IMR-90 (cell line): Measurements from ENCODE around the gene PINLYP. TPM values are rescaled to one million over a fixed set of nuclear protein-coding genes. Genes with fewer than 3 reads are reported as not detected.
A peak's percentile ranks its signal among the peaks of the same experiment; 100 is the strongest.

Source experiments
- ATAC-seq: fragments of 200-7000 bp; cut with Tn5 transposase; 2 replicates; pipeline ENCODE4 v1.9.1; 2020; ENCODE audit warnings: low read depth, mild to moderate bottlenecking, moderate library complexity
- BruUV-seq: library from RNA; stranded (reverse); fragments of 400-500 nt; replicated peaks from 2 replicates; lab custom pipeline; 2021; lab: Mats Ljungman, UMichigan
- CTCF ChIA-PET: fragments of 300-600 bp; formaldehyde crosslinking; extraction: SDS; loops from one replicate; lab custom pipeline; 2021; ENCODE audit warnings: antibody characterized with exemption; lab: Yijun Ruan, JAX
- POLR2A ChIA-PET: fragments of 300-600 bp; sonication (Branson Sonifier 250); formaldehyde crosslinking; loops from one replicate; lab custom pipeline; 2022; ENCODE audit warnings: antibody characterized with exemption; ENCODE audit not compliant: unreplicated experiment; lab: Charles Lee
- DNase-seq: peaks from one replicate; pipeline ENCODE4 v3.0.0; 2013
- H2AFZ ChIP-seq: replicated peaks from 2 replicates; pipeline ENCODE3; 2013; ENCODE audit warnings: low read length, mild to moderate bottlenecking; ENCODE audit not compliant: poor library complexity
- H2AK5ac ChIP-seq: 2 replicates; pipeline ENCODE4 v1.6.1; 2013; ENCODE audit warnings: low read depth, low read length, inconsistent platforms
- H2AK9ac ChIP-seq: replicated peaks from 2 replicates; pipeline ENCODE3; 2013; ENCODE audit warnings: mild to moderate bottlenecking, low read depth, low read length, moderate library complexity; ENCODE audit not compliant: poor library complexity
- H2BK120ac ChIP-seq: 2 replicates; pipeline ENCODE4 v1.6.1; 2013; ENCODE audit warnings: low read depth, low read length, inconsistent platforms
- H2BK15ac ChIP-seq: 3 replicates; pipeline ENCODE4 v1.6.1; 2013; ENCODE audit warnings: low read depth, low read length, inconsistent platforms
- H2BK20ac ChIP-seq: 2 replicates; pipeline ENCODE4 v1.6.1; 2013; ENCODE audit warnings: low read depth, mild to moderate bottlenecking, inconsistent platforms, low read length, moderate library complexity
- H2BK5ac ChIP-seq: 2 replicates; pipeline ENCODE4 v1.6.1; 2013; ENCODE audit warnings: mild to moderate bottlenecking, low read depth, low read length, inconsistent platforms; ENCODE audit not compliant: poor library complexity, severe bottlenecking
- H3K14ac ChIP-seq: replicated peaks from 2 replicates; pipeline ENCODE4 v1.6.1; 2013; ENCODE audit warnings: low read depth, low read length, inconsistent platforms
- H3K18ac ChIP-seq: 2 replicates; pipeline ENCODE4 v1.6.1; 2013; ENCODE audit warnings: low read depth, low read length, control low read depth
- H3K23ac ChIP-seq: 2 replicates; pipeline ENCODE4 v1.6.1; 2013; ENCODE audit warnings: low read depth, low read length, inconsistent platforms
- H3K27ac ChIP-seq: 2 replicates; pipeline ENCODE4 v1.5.1; 2013; ENCODE audit warnings: mild to moderate bottlenecking, control low read depth, low read length; ENCODE audit not compliant: insufficient read depth
- H3K27me3 ChIP-seq: 2 replicates; pipeline ENCODE4 v1.6.1; 2013; ENCODE audit warnings: low read length; ENCODE audit not compliant: control insufficient read depth, insufficient read depth
- H3K36me3 ChIP-seq: 2 replicates; pipeline ENCODE4 v1.6.1; 2013; ENCODE audit warnings: low read length, mixed read lengths; ENCODE audit not compliant: control insufficient read depth, insufficient read depth
- H3K4ac ChIP-seq: 2 replicates; pipeline ENCODE4 v1.6.1; 2013; ENCODE audit warnings: low read depth, low read length, inconsistent platforms
- H3K4me1 ChIP-seq: 2 replicates; pipeline ENCODE4 v1.6.1; 2013; ENCODE audit warnings: low read length, mixed read lengths; ENCODE audit not compliant: control insufficient read depth, insufficient read depth
- H3K4me2 ChIP-seq: 2 replicates; pipeline ENCODE4 v1.6.1; 2013; ENCODE audit warnings: low read depth, mild to moderate bottlenecking, control low read depth, low read length, moderate library complexity
- H3K4me3 ChIP-seq: 2 replicates; pipeline ENCODE4 v1.5.1; 2013; ENCODE audit warnings: low read depth, mild to moderate bottlenecking, control low read depth, low read length, moderate library complexity; ENCODE audit not compliant: insufficient read depth
- H3K56ac ChIP-seq: 2 replicates; pipeline ENCODE4 v1.6.1; 2013; ENCODE audit warnings: low read length, inconsistent platforms; ENCODE audit not compliant: insufficient read depth; ENCODE audit errors: extremely low read depth
- H3K79me1 ChIP-seq, 2 experiments: 2 replicates each; pipeline ENCODE4 v1.6.1; 2013; ENCODE audit warnings: low read length in 2 of 2, inconsistent platforms in 1 of 2, low read depth in 1 of 2
- H3K9ac ChIP-seq: 2 replicates; pipeline ENCODE4 v1.6.1; 2013; ENCODE audit warnings: low read depth, low read length, control low read depth
- H3K9me1 ChIP-seq: 2 replicates; pipeline ENCODE4 v1.6.1; 2013; ENCODE audit warnings: low read length, inconsistent platforms; ENCODE audit not compliant: insufficient read depth
- H3K9me3 ChIP-seq: 2 replicates; pipeline ENCODE4 v1.6.1; 2013; ENCODE audit warnings: low read length; ENCODE audit not compliant: control insufficient read depth, insufficient read depth
- H4K20me1 ChIP-seq: 2 replicates; pipeline ENCODE4 v1.6.1; 2013; ENCODE audit warnings: low read length, inconsistent platforms; ENCODE audit not compliant: insufficient read depth
- H4K5ac ChIP-seq: 2 replicates; pipeline ENCODE4 v1.6.1; 2013; ENCODE audit warnings: mild to moderate bottlenecking, low read depth, low read length, control low read depth
- H4K8ac ChIP-seq, 2 experiments: 2 replicates each; pipeline ENCODE4 v1.6.1; 2013; ENCODE audit warnings: low read depth in 2 of 2, low read length in 2 of 2, control low read depth in 1 of 2, inconsistent platforms in 1 of 2
- H4K91ac ChIP-seq: 2 replicates; pipeline ENCODE4 v1.6.1; 2013; ENCODE audit warnings: low read depth, low read length, inconsistent platforms; ENCODE audit not compliant: insufficient read depth
- BHLHE40 ChIP-seq: fragments of 150-350 bp; IDR thresholded peaks from 2 replicates; pipeline ENCODE4 v1.6.1; 2016; ENCODE audit warnings: mild to moderate bottlenecking, low read depth, low read length
- CEBPB ChIP-seq: IDR thresholded peaks from 2 replicates; pipeline ENCODE4 v1.6.1; 2012; ENCODE audit warnings: low read depth, low read length, improper control_type of control experiment
- CHD1 ChIP-seq: IDR thresholded peaks from 2 replicates; pipeline ENCODE4 v1.6.1; 2012; ENCODE audit warnings: low read depth, low read length, improper control_type of control experiment
- CTCF ChIP-seq: conservative IDR thresholded peaks from 2 replicates; pipeline ENCODE4 v1.5.1; 2012; ENCODE audit warnings: mild to moderate bottlenecking, low read depth, low read length, improper control_type of control experiment
- ELK1 ChIP-seq: fragments of 150-350 bp; IDR thresholded peaks from 2 replicates; pipeline ENCODE4 v1.6.1; 2016; ENCODE audit warnings: low read depth, mild to moderate bottlenecking, low read length, moderate library complexity, borderline replicate concordance
- FOS ChIP-seq: fragments of 150-350 bp; IDR thresholded peaks from 2 replicates; pipeline ENCODE4 v1.6.1; 2016; ENCODE audit warnings: low read depth, low read length
- MAFK ChIP-seq: IDR thresholded peaks from 2 replicates; pipeline ENCODE4 v1.6.1; 2012; ENCODE audit warnings: low read depth, low read length, improper control_type of control experiment
- MAZ ChIP-seq: IDR thresholded peaks from 2 replicates; pipeline ENCODE4 v1.6.1; 2012; ENCODE audit warnings: low read depth, mild to moderate bottlenecking, low read length, improper control_type of control experiment, moderate library complexity, borderline replicate concordance
- MXI1 ChIP-seq: IDR thresholded peaks from 2 replicates; pipeline ENCODE4 v1.6.1; 2012; ENCODE audit warnings: low read depth, mild to moderate bottlenecking, low read length, moderate library complexity, borderline replicate concordance
- NFE2L2 ChIP-seq: fragments of 150-350 bp; IDR thresholded peaks from 2 replicates; pipeline ENCODE4 v1.6.1; 2016; ENCODE audit warnings: low read depth, mild to moderate bottlenecking, low read length
- POLR2A ChIP-seq: IDR thresholded peaks from 2 replicates; pipeline ENCODE4 v1.6.1; 2012; ENCODE audit warnings: mild to moderate bottlenecking, low read depth, low read length
- RAD21 ChIP-seq: IDR thresholded peaks from 2 replicates; pipeline ENCODE4 v1.6.1; 2012; ENCODE audit warnings: low read length, improper control_type of control experiment
- RCOR1 ChIP-seq: IDR thresholded peaks from 2 replicates; pipeline ENCODE4 v1.6.1; 2012; ENCODE audit warnings: mild to moderate bottlenecking, low read length, improper control_type of control experiment; ENCODE audit not compliant: insufficient replicate concordance
- RFX5 ChIP-seq: IDR thresholded peaks from 2 replicates; pipeline ENCODE4 v1.8.0; 2012; ENCODE audit warnings: low read depth, mild to moderate bottlenecking, low read length, moderate library complexity
- SMC3 ChIP-seq: fragments of 150-350 bp; IDR thresholded peaks from 2 replicates; pipeline ENCODE4 v1.6.1; 2016; ENCODE audit warnings: low read depth, mild to moderate bottlenecking, antibody characterized with exemption, low read length, moderate library complexity
- USF2 ChIP-seq: fragments of 150-350 bp; IDR thresholded peaks from 2 replicates; pipeline ENCODE4 v1.6.1; 2017; ENCODE audit warnings: mild to moderate bottlenecking, antibody characterized with exemption, low read length, low read depth
- WGBS, 2 experiments: methylation state at CpG; one replicate each; pipeline versions ENCODE4 v1.1.5 to v1.1.7; 2013; ENCODE audit warnings: missing lambda C conversion rate in 2 of 2; ENCODE audit not compliant: insufficient read length in 1 of 2; ENCODE audit errors: extremely low coverage in 2 of 2; 5-methylcytosine and 5-hydroxymethylcytosine counted together
- dilution Hi-C: fragments of 300-500 bp; cut with HindIII; formaldehyde crosslinking; loops from one replicate; pipeline ENCODE4 v1.14.3; 2018; ENCODE audit warnings: low sequenced_read_pairs; ENCODE audit not compliant: unreplicated experiment
- in situ Hi-C: fragments of 300-500 bp; cut with MboI; formaldehyde crosslinking; loops from 3 replicates; pipeline ENCODE4 v1.14.3; 2019; ENCODE audit warnings: low sequenced_read_pairs, inconsistent platforms, mixed read lengths
- intact Hi-C: fragments of 100-400 bp; cut with micrococcal nuclease; formaldehyde crosslinking; loops from 2 replicates; pipeline ENCODE4 v1.10.0; 2022
- polyA plus RNA-seq, 3 experiments: library from polyadenylated mRNA; depleted of rRNA; stranded (reverse); fragments of >200 nt; gene quantifications; 2 replicates each; pipeline ENCODE4 v1.2.3, GENCODE V29; 2012; ENCODE audit warnings: low replicate concordance in 1 of 3
- total RNA-seq: library from RNA; depleted of rRNA; stranded (reverse); fragments of >200 nt; gene quantifications from 2 replicates; pipeline ENCODE4 v1.2.3, GENCODE V29; 2012

PINLYP gene
- total and polyA plus RNA-seq, 2 of the 4 experiments (the other 2 are of a cell fraction): 0.54 to 1.4 TPM

GRCh38 chr19:43555185-43555770 is 20.3 kb upstream of the PINLYP start:
- no peak overlapping the region for H2BK20ac ChIP-seq
- no peak overlapping the region for H3K14ac ChIP-seq
- H3K79me1 ChIP-seq: peaks cover 7 to 15% of the 10 kb centered on the region in 2 experiments
- ATAC-seq (peak; percentile 91), DNase-seq (peak; percentile 66)
- no peak overlapping the region for H2BK120ac ChIP-seq
- H3K23ac ChIP-seq: no peak overlapping the region
- peaks cover 2% of the 10 kb centered on the region; the same call in 1 of the 2 replicates for H3K4me1 ChIP-seq
- CTCF ChIA-PET: interaction anchor here (0.8 to 3.4 kb wide), 6 partner anchors 12 to 40 kb away, joined by 3 to 29 read pairs (median 5); partner anchors contain the start of genes IRGQ, PINLYP, XRCC1 and ZNF576
- H4K91ac ChIP-seq: no peak overlapping the region
- H3K9me1 ChIP-seq: no peaks in the 10 kb centered on the region
- H2BK15ac ChIP-seq: no peak overlapping the region
- intact Hi-C loops (no loop called here), dilution Hi-C loops (no loop called here), in situ Hi-C loops (no loop called here)
- WGBS, 2 experiments: no CpG with 5 or more reads among the region's 8 CpGs
- no peak overlapping the region for H4K8ac ChIP-seq
- H2AK9ac ChIP-seq: no peak overlapping the region
- no peak overlapping the region for H2AFZ ChIP-seq
- POLR2A ChIA-PET: no interaction called here
- no peak overlapping the region for H2BK5ac ChIP-seq
- no peak overlapping the region for H3K4me3 ChIP-seq
- H3K56ac ChIP-seq: no peak overlapping the region
- H4K5ac ChIP-seq: no peak overlapping the region
- H3K18ac ChIP-seq: no peak overlapping the region
- H3K4ac ChIP-seq: no peak overlapping the region
- H3K36me3 ChIP-seq: peaks cover 30% of the 10 kb centered on the region
- no TSS peak for BruUV-seq
- TF ChIP-seq ELK1: no peak
- TF ChIP-seq CEBPB: no peak
- peak; percentile 73 for TF ChIP-seq CTCF
- no peak for TF ChIP-seq BHLHE40
- TF ChIP-seq USF2: no peak
- peak; percentile 72 for TF ChIP-seq RAD21
- TF ChIP-seq NFE2L2: no peak
- no peak for TF ChIP-seq RCOR1
- TF ChIP-seq SMC3: peak; percentile 58
- no peak for TF ChIP-seq POLR2A
- no peak for TF ChIP-seq FOS
- TF ChIP-seq RFX5: no peak
- TF ChIP-seq MXI1: no peak
- no peak for TF ChIP-seq MAZ
- TF ChIP-seq MAFK: no peak
- no peak for TF ChIP-seq CHD1
- H4K20me1 ChIP-seq: no peaks in the 10 kb centered on the region
- H3K27ac ChIP-seq: no peak overlapping the region
- no peak overlapping the region for H3K4me2 ChIP-seq
- H3K9ac ChIP-seq: no peak overlapping the region
- H3K9me3 ChIP-seq: no peaks in the 10 kb centered on the region
- no peak overlapping the region for H2AK5ac ChIP-seq
- H3K27me3 ChIP-seq: no peaks in the 10 kb centered on the region
